ENCODE measurements around the gene ABCA2.

ABCA2 gene
- long read RNA-seq, donor 1, full-length matches to known transcripts, result 3 of 3 reads
- long read RNA-seq, donor 1, partial matches to known transcripts, result 0 of 3 reads
- long read RNA-seq, donor 1, other reads (novel, unspliced or antisense), result 0 of 3 reads
- long read RNA-seq, donor 2, partial matches to known transcripts, result 5 of 5 reads
- long read RNA-seq, donor 2, other reads (novel, unspliced or antisense), result 0 of 5 reads
- long read RNA-seq, donor 3, partial matches to known transcripts, result 0 of 1 reads
- long read RNA-seq, donor 3, other reads (novel, unspliced or antisense), result 0 of 1 reads
- long read RNA-seq, donor 4, partial matches to known transcripts, result 0 of 2 reads
- long read RNA-seq, donor 4, other reads (novel, unspliced or antisense), result 0 of 2 reads
- long read RNA-seq, donor 5, partial matches to known transcripts, result 0 of 2 reads
- long read RNA-seq, donor 5, other reads (novel, unspliced or antisense), result 0 of 2 reads
- long read RNA-seq, donor 6, partial matches to known transcripts, result 6 of 7 reads
- long read RNA-seq, donor 6, other reads (novel, unspliced or antisense), result 0 of 7 reads
- long read RNA-seq, donor 7, partial matches to known transcripts, result 13 of 14 reads
- long read RNA-seq, donor 7, other reads (novel, unspliced or antisense), result 0 of 14 reads
- long read RNA-seq, donor 8, full-length matches to known transcripts, result 2 of 2 reads
- long read RNA-seq, donor 8, partial matches to known transcripts, result 0 of 2 reads
- long read RNA-seq, donor 8, other reads (novel, unspliced or antisense), result 0 of 2 reads

- peak; percentile 65 for DNase-seq
Measured at GRCh38 chr9:137027369-137028262, at the start of gene ABCA2. TSS of gene ABCA2 (minus strand) at chr9:137028237. CDS start at chr9:137028140, 97 bp downstream.

- DNase-seq, result no peak
Measured at GRCh38 chr9:137077010-137077747, 49.1 kb upstream of the ABCA2 start, which contains the start of gene UAP1L1. TSS of gene UAP1L1 (plus strand) at chr9:137077517. CDS start at chr9:137077533, 16 bp downstream.

GRCh38 chr9:137076636-137077009 lies 48.6 kb upstream of the ABCA2 start:
- no peak for DNase-seq

GRCh38 chr9:137075275-137075775 lies 47.3 kb upstream of the ABCA2 start:
- no peak for DNase-seq

GRCh38 chr9:137074657-137075274 lies 46.7 kb upstream of the ABCA2 start:
- DNase-seq, result no peak

- no peak for DNase-seq
Measured at GRCh38 chr9:137073992-137074399, 46.0 kb upstream of the ABCA2 start.

- no peak for DNase-seq
Measured at GRCh38 chr9:137071282-137071681, 43.2 kb upstream of the ABCA2 start.

GRCh38 chr9:137070906-137071275 lies 42.9 kb upstream of the ABCA2 start:
- no peak for DNase-seq

GRCh38 chr9:137070201-137070905 lies 42.3 kb upstream of the ABCA2 start, which contains the start of gene SAPCD2:
TSS of gene SAPCD2 (minus strand) at chr9:137070557. CDS start at chr9:137070460, 97 bp downstream.
- DNase-seq, result peak; percentile 83

- peak; percentile 53 for DNase-seq
Measured at GRCh38 chr9:137069508-137070091, 41.6 kb upstream of the ABCA2 start.

- no peak for DNase-seq
Measured at GRCh38 chr9:137068539-137069507, 40.8 kb upstream of the ABCA2 start.

- no peak for DNase-seq
Measured at GRCh38 chr9:137067860-137068538, 40.0 kb upstream of the ABCA2 start.

- no peak for DNase-seq
Measured at GRCh38 chr9:137066096-137066861, 38.2 kb upstream of the ABCA2 start.

- no peak for DNase-seq
Measured at GRCh38 chr9:137065336-137065967, 37.4 kb upstream of the ABCA2 start.

GRCh38 chr9:137064880-137065164 lies 36.8 kb upstream of the ABCA2 start:
- DNase-seq, result no peak

GRCh38 chr9:137064027-137064879 lies 36.2 kb upstream of the ABCA2 start:
- DNase-seq, result no peak

All from right kidney (tissue), 9 donors.